Activated CD8-positive, alpha-beta memory T cell treated with anti-CD3 and anti-CD28 coated beads for 48 hours (primary cell): ENCODE results near the gene PACS2.
"Not testable (repeated sequence)": the region's sequence is repeated elsewhere in the genome, so short reads cannot be mapped to it uniquely, and the experiment has no call there.

Source experiments
- DNase-seq, 3 experiments: peaks; one replicate each; pipeline ENCODE4 v3.0.0-alpha.2; 2020; ENCODE audit warnings: low read depth in 2 of 3, low spot score in 2 of 3

PACS2 gene

DNA sequence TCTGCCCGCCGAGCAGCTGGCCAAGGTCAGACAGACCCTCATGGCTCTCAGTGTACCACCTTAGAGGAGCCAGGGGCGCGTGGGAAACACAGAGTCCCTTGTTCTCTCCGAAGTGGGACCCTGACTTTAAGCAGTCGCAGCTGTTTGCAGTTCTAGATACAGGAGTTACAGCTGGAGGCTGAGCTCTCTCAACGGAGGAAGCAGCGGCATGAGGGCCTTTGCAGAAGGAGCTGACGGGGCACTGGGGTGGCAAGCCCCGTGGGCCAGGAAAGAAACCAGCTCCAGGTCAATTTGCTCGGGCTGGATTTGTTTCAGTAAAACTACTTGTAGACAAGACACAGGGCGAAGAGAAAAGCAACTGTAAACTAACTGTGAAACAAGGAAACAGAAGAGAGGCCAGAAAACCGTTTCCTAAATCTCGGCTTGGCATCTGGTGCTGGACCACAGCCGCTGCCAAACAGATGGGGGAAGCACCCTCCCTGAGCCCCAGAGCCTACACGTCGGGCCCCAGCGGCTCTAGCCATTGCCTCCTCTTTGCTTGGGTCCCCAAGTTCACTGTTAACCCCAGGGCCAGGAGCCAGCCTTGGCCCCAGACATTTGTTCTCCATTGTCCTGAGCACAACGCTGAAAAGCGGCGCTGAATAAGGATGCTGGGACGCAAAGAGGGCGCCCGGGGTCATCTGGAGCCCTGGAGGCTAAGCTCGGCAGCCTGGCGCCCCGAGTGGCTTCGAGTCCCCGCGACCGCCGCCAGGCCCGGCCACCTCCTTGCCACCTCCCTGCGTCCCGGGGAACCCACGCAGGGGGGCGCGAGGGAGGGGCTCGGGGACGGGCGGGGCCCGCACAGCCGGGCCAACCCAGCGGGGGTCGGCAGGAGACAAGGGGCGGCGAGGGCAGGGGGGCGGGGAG, 914 bp upstream of the PACS2 start:
- DNase-seq, result no peak

DNA sequence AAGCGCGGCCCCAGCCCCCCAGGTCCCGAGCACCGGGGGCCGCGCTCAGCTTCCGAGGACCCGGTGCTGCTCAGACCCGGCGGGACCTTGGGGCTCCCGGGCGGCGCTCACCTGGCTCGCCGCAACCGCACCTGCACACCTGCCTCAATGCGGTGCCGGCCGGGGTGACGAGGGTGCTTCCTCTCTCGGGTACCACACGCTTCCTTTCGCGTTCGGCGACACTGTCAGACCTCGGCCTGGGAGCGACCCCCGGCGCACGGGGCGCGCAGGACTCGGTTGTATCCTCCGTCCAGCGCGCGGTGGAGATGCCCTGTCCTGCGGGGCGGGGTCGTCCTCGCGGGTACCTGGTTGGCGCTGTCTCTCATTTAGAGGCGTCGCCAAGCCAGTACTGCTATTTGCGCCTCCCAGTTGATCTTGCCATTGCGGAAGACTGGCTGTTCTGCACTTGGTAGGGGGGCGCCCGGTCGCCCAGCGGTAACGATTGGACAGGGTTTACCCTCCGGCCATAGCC, 718 bp downstream of the PACS2 start:
- no peak for DNase-seq

DNA sequence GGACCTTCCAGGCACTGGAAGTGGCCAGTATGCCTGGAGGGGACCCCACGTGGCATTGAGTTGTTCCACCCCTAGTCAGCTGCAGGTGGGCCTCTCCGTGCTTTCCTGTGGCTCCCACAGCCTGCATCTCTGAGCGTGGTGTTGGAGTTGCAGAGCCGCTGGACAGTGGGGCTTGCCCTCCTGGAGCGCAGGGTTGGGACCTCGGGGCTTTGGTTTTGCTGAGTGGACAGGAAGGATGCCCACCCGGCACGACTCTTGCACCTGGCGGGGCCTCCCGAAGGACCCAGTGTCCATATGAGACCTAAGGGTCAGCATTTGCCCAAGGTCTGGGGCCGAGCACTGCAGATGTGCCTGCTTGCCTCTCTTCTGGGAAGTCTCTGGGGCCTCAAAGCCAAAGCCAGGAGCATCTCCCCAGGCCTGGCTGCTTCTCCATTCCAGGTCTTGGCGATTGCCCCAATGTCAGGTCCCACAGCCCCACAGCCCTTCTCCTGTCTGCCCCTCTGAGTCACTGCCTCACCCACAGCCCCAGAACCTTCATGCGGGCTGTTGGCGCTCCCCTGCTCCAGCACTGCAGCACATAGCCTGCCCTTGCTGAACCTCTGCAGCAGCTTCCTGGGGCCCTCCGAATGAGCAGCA, 1.5 kb downstream of the PACS2 start:
- no peak for DNase-seq

DNA sequence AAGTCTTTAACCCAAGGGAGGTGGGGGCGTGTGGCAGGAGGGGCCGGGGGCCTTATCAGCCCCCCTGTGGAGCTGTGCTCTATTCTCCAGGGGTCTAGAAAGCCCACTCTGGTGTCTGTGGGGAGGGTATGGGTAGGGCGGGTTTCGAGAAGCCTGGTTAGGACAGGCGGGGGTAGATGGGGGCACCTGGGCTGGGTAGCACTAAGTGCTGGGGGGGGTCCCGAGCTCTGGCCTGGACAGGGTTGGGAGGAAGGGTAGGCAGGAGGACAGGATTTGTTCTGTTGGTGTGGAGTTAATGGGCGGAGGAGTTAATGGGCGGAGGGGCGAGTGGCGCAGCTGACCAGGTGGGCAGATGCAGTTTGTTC, 2.0 kb downstream of the PACS2 start:
- DNase-seq, result no peak

DNA sequence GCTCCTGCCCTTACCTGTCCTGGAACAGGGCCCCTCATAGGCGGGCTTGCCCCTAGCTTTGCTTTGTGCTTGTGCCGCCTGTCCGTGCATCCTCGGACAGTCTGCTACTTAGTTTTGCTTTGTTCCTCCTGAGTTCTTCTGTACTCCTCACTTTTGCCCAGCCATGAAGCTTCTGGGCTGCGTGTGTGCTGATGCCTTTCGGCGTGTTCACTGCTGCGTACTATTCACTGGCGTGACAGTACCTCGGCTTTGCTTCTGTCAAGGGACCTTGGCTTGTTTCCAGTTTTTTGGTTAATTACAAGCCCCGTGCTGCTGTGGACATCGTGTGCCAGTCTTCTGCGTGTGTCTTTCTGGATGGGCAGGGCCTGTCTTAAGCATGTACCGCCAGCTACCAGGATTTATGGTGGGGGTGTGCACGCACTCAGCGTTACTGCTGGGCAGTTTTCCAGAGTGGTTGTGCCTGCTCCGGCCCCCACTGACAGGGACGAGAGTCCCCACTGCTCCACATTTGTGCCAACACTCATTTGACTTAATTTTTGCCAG, 2.5 kb downstream of the PACS2 start:
- no peak for DNase-seq

DNA sequence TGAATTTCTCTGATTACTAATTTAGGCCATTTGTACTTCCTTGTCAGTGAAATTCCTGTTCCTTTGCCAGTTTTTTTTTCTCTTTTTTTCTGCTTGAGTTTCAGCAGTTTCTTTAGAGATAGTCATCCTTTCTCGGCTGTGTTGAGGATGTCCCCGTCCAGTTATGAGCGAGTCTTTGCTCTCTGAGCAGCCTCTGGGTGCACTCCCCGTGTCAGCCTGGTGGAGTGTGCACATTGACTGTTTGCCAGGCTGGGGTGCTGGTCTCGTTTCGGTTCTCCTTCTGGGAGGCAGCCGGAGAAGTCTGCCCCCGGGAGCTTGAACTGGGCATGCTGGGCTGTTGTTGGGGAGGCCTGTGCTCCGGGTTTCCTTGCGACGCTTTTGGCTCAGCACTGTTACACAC, 3.0 kb downstream of the PACS2 start:
- no peak for DNase-seq

DNA sequence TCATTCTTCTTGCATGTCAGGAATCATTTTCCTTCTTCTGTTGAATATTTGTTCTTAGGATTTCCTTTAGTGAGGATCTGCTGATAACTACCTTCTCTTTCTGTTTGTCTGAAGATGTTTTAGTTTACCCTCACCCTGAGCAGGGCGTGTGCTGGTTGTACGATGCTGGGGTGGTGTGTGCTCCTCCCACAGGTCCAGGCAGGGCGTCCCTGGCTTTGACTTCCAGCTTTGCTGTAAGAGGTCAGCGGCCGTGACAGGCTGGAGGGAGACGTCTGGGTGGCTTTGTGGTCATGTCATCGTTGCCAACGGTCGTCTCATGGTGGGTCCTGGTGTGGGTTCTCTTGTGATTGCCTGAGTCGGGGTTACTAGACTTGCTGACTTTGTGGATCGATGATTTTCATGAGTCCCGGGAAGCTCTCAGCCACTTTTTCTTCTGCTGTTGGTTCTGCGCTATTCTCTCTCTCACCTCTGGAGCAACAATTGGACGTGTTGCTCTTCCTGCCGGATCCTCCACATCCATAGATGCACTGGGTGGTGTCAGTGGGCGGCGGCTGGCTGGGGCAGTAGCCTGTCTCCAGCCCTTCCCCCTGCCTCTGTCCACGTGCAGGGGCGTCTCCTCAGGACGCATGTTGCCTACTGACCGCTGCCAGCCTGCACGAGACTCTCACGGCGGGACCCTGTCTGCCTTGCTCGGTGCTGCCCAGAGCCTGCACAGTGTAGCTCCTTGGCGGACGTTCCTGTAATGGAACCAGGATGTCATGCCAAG, 8.4 kb downstream of the PACS2 start:
- no peak for DNase-seq

DNA sequence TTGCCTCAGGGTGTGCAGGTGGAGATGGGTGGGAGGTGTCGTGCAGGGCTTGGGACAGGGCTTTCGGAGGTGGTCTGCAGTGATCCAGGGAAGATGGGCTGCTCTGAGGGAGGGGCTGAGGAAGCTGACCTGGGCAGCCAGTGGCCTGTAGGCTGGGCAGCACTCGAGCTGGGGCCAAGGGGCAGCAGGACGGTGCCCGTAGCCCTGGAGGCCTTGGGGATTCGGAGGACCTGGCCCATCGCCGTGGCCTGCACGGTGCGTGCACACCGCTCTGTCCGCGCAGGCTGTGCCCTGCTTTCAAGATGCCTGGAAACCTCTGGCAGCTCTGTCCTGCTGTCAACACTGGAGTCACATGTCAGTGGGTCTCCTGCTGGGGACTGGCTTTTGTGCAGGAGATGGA, 9.1 kb downstream of the PACS2 start:
- DNase-seq, result no peak

DNA sequence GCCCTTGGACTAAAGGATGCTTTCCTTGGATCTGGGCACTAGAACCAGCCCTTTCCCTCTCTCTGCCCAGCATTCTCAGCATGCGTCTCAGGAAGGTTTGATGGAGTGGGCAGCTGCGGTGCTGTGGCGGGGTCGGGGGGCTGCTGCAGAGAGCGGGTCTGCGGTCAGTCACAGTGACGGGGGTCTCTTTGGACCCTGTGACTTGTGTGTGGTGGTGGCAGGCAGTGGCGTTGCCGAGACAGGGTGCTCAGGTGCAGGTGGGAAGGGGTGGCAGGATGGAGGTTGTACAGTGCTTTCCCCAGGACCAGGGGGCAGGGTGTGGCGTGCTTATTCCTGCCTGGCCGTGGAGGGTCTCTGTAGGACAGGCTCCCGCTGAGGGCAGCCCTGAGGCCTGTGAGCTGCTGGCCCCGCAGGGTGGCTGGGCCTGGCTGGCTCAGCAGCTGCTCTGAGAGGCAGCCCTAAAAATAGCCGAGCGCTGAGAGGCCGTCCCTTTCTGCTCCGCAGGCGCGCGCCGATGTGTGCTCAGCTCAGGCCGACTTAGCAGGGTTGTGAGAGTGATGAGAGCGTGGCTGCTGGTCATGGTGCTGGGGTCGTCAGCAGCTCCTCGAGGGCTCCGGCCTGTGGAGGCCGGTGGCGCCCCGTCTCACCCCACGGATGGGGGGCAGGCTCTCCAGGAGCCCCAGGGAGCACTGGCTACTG, 9.7 kb downstream of the PACS2 start:
- no peak for DNase-seq

DNA sequence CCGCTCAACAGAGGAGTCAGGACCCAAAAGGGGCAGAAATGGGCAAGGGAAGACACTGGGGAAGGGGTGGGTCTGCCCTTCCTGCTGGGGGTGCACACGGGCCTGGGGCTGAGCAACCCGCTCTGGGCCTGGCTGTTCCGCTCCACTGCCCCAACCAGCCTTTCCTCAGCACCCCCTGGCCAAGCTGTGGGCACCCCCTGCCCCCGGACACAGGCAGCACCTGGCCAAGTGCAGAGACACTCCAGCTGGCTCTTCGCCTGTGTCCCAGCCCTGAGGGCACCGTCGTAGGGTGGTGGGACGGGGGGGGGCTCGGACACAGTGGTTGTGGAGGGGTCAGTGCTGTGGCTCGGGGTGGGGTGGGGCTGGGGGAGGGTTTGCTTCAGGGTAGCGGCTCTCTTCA, 10.3 kb downstream of the PACS2 start:
- DNase-seq, result no peak

DNA sequence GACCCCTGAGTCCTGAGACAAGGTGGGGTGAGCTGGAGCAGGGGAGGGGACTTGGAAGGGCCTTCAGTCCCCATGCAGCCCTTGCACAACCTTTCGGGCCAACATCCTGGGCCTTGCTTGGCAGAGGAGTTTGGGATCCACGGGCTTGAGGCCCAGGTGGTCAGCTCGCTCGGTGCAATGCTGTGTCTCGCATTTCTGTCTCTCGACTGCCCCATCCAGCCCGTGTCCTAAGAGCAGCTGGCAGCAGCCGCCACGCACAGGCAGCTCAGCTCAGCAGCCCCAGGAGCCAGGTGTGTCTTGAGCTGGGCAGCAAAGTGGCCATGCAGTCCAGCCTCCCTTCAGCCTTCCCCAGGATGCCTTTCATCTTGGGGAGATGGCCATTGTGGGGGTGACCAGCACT, 10.8 kb downstream of the PACS2 start:
- no peak for DNase-seq

DNA sequence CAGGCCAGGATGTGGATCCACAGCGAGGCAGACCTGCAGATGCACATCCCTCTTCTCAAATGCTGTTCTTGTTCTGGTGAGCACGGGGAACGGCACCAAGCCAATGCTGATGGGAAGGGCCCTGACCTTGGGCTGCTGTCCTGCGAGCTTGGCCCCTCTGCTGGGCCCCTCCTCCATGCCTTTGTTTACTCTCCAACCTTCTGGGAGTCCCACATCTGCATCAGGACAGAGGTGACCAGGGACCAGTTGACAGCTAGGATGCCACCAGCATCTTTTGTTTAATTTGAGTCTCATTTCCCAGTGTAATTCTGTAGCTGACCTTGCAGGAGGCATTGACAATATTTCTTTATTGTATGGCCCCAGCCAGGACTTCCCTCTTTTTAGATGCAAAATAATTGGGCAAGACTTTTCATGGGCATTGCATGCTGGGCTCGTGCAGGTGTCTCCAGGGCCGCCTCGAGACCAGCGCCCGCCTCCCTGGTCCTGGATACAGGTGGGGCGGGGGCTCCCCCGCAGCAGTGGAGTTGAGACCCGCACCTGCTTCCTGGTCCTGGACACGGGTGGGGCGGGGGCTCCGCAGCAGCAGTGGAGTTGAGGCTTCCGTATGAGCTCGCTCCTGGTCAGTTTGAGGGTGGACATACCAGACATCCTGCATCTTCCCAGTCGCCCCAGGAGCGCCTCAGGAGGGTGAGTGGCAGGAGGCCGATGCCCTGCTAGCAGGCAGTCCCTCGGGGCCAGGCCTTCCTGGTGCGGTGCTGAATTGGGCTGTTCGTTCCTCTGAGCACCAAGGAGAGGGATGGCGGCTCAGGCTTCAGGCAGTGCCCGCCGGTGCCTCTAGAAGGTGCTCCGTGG, 11.4 kb downstream of the PACS2 start:
- no peak for DNase-seq

DNA sequence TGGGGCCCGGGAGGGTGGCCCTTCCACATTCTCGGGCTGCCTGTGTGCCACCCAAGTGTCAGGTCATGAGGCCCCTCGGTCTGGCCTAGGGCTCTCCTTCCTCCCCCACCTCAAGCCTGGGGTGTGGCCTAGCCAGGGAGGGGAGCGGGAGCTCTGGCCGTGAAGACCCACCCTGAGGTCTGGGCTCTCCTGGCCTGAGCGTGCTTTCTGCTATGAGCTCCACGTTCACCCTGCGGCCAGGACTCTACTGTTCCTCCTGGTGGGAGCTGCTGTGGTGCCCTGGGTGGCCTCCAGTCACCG, 12.0 kb downstream of the PACS2 start:
- no peak for DNase-seq

DNA sequence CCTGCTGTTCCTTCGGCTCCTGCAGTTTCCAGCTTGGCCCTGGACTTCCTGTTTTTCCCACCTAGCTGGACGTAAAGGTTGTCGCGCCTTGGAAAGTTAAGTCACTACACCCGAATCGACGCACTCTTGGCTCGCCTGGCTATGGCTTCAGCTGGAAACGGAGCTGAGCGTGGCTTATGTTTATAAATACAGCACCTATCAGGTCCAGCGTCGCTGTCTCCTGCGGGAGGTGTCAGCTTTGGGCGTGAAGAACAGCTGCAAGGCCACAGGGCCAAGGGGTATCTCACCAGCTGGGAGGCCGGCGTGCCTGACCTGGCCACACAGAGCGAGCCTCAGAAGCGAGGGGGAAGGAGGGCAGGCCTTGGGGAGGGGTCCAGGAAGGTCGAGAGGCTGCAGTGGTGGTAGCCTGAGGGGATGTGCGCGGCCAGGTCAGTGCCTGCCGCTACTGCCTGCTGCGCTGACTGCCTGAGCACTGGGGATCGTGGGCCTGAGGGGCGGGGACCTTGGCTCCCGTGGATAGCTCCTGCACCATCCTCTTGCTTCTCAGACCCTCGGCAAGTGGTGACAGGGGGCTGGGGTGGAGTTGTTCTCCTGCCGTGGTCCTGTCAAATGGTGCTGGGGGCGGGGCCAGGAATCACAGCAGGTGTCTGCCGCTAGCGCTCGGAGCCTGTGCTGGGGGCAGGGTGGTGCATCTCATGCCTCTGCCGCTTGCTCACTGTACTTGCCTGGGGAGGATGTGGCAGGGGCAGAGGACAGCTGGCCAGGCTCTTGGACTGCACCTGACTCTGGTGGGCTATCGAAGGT, 12.5 kb downstream of the PACS2 start:
- no peak for DNase-seq

DNA sequence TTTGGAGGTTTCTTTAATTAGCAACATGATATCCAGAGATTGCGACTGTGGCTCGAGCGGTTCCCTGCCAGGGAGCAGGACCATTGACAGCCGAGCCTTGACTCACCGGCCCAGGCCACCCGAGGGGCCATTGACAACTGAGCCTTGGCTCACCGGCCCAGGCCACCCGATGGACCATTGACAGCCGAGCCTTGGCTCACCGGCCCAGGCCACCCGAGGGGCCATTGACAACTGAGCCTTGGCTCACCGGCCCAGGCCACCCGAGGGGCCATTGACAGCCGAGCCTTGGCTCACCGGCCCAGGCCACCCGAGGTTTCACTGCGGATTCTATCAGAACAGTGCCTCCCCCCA, 13.1 kb downstream of the PACS2 start:
- DNase-seq, result not testable (repeated sequence)

DNA sequence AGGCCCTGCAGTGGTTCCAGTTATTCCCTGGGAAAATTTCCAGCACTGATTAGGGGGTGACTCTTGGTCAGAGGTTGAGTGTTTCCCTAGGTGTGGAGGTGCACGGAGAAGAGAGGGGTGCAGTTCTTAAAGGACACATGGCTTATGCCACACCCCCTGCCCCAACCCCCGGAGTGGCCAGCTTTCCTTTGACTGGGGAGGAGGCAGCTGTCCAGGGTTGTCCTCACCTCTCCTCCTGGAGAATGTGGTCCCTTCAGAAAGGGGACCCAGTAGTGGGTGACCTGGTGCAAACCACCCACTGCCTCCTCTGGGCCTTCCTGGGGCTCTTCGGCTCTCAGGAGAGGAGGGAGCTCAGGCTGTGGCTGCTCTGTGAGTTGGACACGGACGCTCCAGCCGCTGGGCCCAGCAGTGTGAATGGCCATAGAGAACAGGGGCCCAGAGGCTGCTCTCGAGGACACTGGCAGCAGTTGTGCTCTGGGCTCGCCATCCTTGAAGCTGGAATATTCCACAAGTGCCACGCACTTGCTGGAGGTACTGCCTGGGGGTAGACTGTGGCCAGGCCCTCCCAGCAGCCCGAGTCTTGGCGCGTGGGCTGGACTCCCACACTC, 13.6 kb downstream of the PACS2 start:
- DNase-seq, result no peak

DNA sequence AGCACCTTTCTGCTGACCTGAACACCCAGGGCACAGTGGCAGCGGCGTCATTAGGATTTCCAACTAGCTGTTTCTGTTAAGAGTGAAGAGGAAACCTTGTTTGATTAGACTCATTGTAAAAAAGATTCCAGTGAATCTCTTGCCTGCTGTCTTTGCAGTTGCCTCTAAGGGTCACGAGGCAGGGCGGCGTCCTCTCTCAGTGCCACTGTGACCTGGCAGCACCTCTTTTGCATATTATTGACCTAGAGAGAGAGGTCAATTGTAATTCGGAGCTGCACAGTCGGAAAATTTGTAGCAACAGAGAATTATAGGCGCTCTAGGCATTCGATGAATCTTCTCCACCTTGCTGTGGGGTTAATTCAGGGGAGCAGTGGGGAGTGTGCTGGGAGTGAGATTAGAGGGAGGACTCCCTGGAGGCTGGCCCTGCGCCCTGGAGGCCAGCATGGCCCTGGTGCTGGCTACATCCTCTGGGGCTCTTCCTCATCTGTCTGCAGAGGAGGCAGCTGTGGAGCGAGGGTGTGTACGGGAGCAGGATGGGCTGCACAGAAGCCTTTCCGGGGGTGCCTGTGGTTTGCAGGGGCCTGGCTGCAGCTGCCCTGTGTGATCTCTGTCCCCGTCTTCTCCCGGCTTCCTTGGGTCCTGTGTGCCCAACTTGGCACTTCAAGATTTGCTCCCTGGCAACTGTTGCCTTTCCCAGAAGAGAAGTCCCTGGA, 14.3 kb downstream of the PACS2 start:
- no peak for DNase-seq

DNA sequence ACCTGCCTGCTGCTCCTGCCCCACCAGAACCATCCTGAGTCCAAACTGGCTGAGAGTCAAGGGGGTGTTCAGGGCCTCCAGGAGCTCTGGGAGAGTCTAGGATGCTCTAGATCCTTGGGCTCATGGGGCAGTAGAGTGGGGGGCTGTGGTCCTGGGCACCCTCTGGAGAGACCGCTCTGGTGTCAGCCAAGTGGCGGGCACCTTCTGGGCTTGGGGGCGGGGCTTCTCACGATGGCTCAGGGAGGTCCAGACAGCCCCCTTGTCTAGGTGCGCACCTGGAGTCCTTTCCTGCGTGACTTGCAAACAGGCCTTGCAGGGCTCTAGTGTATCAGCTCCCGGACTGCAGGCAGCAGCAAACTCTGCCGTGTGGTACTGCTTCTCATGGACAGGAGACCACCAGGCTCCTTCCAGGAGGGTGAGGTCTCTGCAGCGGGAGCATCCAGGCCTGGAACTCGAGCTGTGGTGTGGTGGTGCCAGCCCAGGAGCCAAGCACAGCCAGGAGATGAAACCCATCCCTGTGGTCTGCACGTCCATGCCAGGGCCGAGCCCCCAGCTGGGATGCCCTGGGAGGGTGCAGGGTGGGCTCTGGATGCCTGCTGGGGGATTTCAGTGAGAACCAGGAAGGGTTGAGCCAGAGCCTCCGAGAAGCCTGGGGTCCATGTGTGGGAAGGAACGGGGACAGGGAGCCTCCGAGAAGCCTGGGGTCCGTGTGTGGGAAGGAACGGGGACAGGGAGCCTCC, 15.0 kb downstream of the PACS2 start:
- DNase-seq, result no peak
